B cell (primary cell): ENCODE measurements around the gene HCFC2. TPM values are rescaled to one million over a fixed set of nuclear protein-coding genes. Genes with fewer than 3 reads are reported as not detected.

Source experiments
- ATAC-seq: fragments of 200-7000 bp; cut with Tn5 transposase; one replicate; pipeline ENCODE4 v1.10.0; 2021; ENCODE audit warnings: low read depth, mild to moderate bottlenecking, moderate number of reproducible peaks, moderate library complexity
- CTCF ChIA-PET: fragments of 350-600 bp; sonication (Branson Sonifier 250); formaldehyde crosslinking; loops from one replicate; lab custom pipeline; 2021; ENCODE audit warnings: antibody characterized with exemption, inconsistent platforms; lab: Charles Lee
- POLR2A ChIA-PET: fragments of 350-600 bp; sonication (Branson Sonifier 250); formaldehyde crosslinking; loops from one replicate; lab custom pipeline; 2021; ENCODE audit warnings: antibody characterized with exemption; lab: Charles Lee
- DNase-seq: peaks from one replicate; pipeline ENCODE4 v3.0.0; 2013
- H2AFZ ChIP-seq: 2 replicates; pipeline ENCODE4 v1.6.1; 2012; ENCODE audit warnings: mild to moderate bottlenecking, low read depth, low read length; ENCODE audit not compliant: insufficient read depth, poor library complexity, severe bottlenecking
- H3K27ac ChIP-seq, 2 donors: 1 replicate in 1 of 2; 2 replicates in 1 of 2; pipeline ENCODE4 v1.5.1; 2012 to 2013; ENCODE audit warnings: low read length in 2 of 2, mild to moderate bottlenecking in 2 of 2, moderate library complexity in 1 of 2
- H3K27me3 ChIP-seq, 4 experiments: fragments of 200-600 bp in 1 of 4; sonication (generic) in 1 of 4; replicated peaks in 1 of 4; 1 replicate in 2 of 4; 2 replicates in 2 of 4; pipeline versions ENCODE4 v1.6.1 to v1.7.0; 2013 to 2016; ENCODE audit warnings: low read length in 3 of 4, mild to moderate bottlenecking in 2 of 4, mixed read lengths in 1 of 4, moderate library complexity in 1 of 4; ENCODE audit not compliant: insufficient read depth in 4 of 4, control insufficient read depth in 3 of 4; ENCODE audit errors: control extremely low read depth in 1 of 4
- H3K36me3 ChIP-seq, 2 experiments: replicated peaks in 1 of 2; 1 replicate in 1 of 2; 2 replicates in 1 of 2; pipeline versions ENCODE4 v1.6.1 to v1.7.1; 2013; ENCODE audit warnings: low read length in 1 of 2; ENCODE audit not compliant: insufficient read depth in 2 of 2, control insufficient read depth in 1 of 2; ENCODE audit errors: control extremely low read depth in 1 of 2, extremely low read depth in 1 of 2
- H3K4me1 ChIP-seq, 2 donors: fragments of 200-600 bp in 1 of 2; sonication (generic) in 1 of 2; 1 replicate in 1 of 2; 2 replicates in 1 of 2; pipeline versions ENCODE4 v1.5.1 to v1.6.1; 2013 to 2017; ENCODE audit warnings: low read length in 2 of 2; ENCODE audit not compliant: control insufficient read depth in 2 of 2, insufficient read depth in 2 of 2
- H3K4me2 ChIP-seq: replicated peaks from 2 replicates; pipeline ENCODE3; 2012; ENCODE audit warnings: mild to moderate bottlenecking, low read depth, low read length; ENCODE audit not compliant: poor library complexity, severe bottlenecking
- H3K4me3 ChIP-seq, 5 experiments: fragments of 200-600 bp in 1 of 5; sonication (generic) in 1 of 5; 1 replicate in 3 of 5; 2 replicates in 2 of 5; pipeline versions ENCODE4 v1.5.1 to v1.7.0; 2011 to 2016; ENCODE audit warnings: low read length in 4 of 5, mild to moderate bottlenecking in 4 of 5, low read depth in 2 of 5, control low read depth in 1 of 5, moderate library complexity in 1 of 5; ENCODE audit not compliant: insufficient read depth in 1 of 5; ENCODE audit errors: control extremely low read depth in 1 of 5, extremely low read depth in 1 of 5
- H3K79me2 ChIP-seq: fragments of 200-600 bp; sonication (generic); one replicate; pipeline ENCODE4 v1.6.0; 2016; ENCODE audit warnings: low read length; ENCODE audit not compliant: control insufficient read depth, insufficient read depth
- H3K9ac ChIP-seq: fragments of 200-600 bp; sonication (generic); 2 replicates; pipeline ENCODE4 v1.6.1; 2017; ENCODE audit warnings: mild to moderate bottlenecking, low read length, moderate library complexity
- H3K9me3 ChIP-seq, 3 donors: one replicate each; pipeline versions ENCODE4 v1.6.1 to v1.7.1; 2013; ENCODE audit warnings: low read length in 2 of 3; ENCODE audit not compliant: control insufficient read depth in 2 of 3, insufficient read depth in 1 of 3; ENCODE audit errors: control extremely low read depth in 1 of 3
- H4K20me1 ChIP-seq: 2 replicates; pipeline ENCODE4 v1.6.0; 2012; ENCODE audit warnings: mild to moderate bottlenecking, low read length; ENCODE audit not compliant: insufficient read depth, control insufficient read depth, poor library complexity, severe bottlenecking
- H3K27ac Mint-ChIP-seq: one replicate; pipeline ENCODE4 v1.8.0; 2021; ENCODE audit warnings: mixed read lengths
- H3K27me3 Mint-ChIP-seq: one replicate; pipeline ENCODE4 v1.8.0; 2021; ENCODE audit warnings: mixed read lengths
- H3K4me1 Mint-ChIP-seq: one replicate; pipeline ENCODE4 v1.8.0; 2021; ENCODE audit warnings: mixed read lengths
- H3K4me3 Mint-ChIP-seq: one replicate; pipeline ENCODE4 v1.8.0; 2021; ENCODE audit warnings: mixed read lengths
- H3K9me3 Mint-ChIP-seq: one replicate; pipeline ENCODE4 v1.8.0; 2022; ENCODE audit warnings: mixed read lengths; ENCODE audit not compliant: insufficient read depth
- CTCF ChIP-seq: fragments of 200-600 bp; IDR thresholded peaks from one replicate; pipeline ENCODE4 v1.8.0; 2022; ENCODE audit warnings: antibody characterized with exemption, mild to moderate bottlenecking
- EZH2 ChIP-seq: IDR thresholded peaks from 2 replicates; pipeline ENCODE4 v1.6.1; 2012; ENCODE audit warnings: borderline replicate concordance, low read depth, mild to moderate bottlenecking, moderate library complexity, low read length; ENCODE audit not compliant: insufficient read depth, poor library complexity, severe bottlenecking
- WGBS: methylation state at CpG from one replicate; pipeline ENCODE4 v1.1.5; 2013; ENCODE audit warnings: missing lambda C conversion rate; ENCODE audit not compliant: insufficient coverage; 5-methylcytosine and 5-hydroxymethylcytosine counted together
- intact Hi-C: fragments of 100-400 bp; cut with micrococcal nuclease; formaldehyde crosslinking; loops from one replicate; pipeline ENCODE4 v1.10.0; 2022
- polyA plus RNA-seq: library from polyadenylated mRNA; depleted of rRNA; stranded (reverse); fragments of >200 nt; gene quantifications from 2 replicates; pipeline ENCODE4 v1.2.3, GENCODE V29; 2012
- total RNA-seq, 2 donors: library from RNA; stranded (reverse); fragments of 120-200 nt in 1 of 2; gene quantifications; 1 replicate in 1 of 2; 2 replicates in 1 of 2; pipeline versions ENCODE4 v1.2.3 to v1.2.4, GENCODE V29; 2013 to 2022

Gene HCFC2
- total and polyA plus RNA-seq, 2 donors (not counting 1 experiment from before 2014, with no cell fraction given) = 8.2 to 10.5 TPM

GRCh38 chr12:104024348-104024747 lies 40.0 kb upstream of the HCFC2 start:
- POLR2A ChIA-PET = no interaction called here
- no CpG with 5 or more reads among the region's 6 CpGs for WGBS
- ATAC-seq = no peak
- no peaks in the 10 kb centered on the region for H4K20me1 ChIP-seq
- intact Hi-C loops = no loop called here
- peaks cover 0 to 13% (median 4%) of the 10 kb centered on the region in 3 donors for H3K9me3 ChIP-seq
- no peak overlapping the region for H3K4me3 ChIP-seq
- H3K27me3 Mint-ChIP-seq = peaks cover 29% of the 10 kb centered on the region
- H3K4me2 ChIP-seq = no peak overlapping the region
- no peaks in the 10 kb centered on the region for H3K4me1 Mint-ChIP-seq
- CTCF ChIA-PET = no interaction called here
- TF ChIP-seq CTCF = no peak
- no peak for TF ChIP-seq EZH2
- H3K36me3 ChIP-seq = no peaks in the 10 kb centered on the region
- H2AFZ ChIP-seq = no peak overlapping the region
- no peak overlapping the region for H3K27ac ChIP-seq
- H3K4me1 ChIP-seq = no peaks in the 10 kb centered on the region
- H3K9me3 Mint-ChIP-seq = peaks cover 2% of the 10 kb centered on the region
- no peaks in the 10 kb centered on the region for H3K79me2 ChIP-seq
- H3K27ac Mint-ChIP-seq = no peak overlapping the region
- no peak overlapping the region for H3K9ac ChIP-seq
- no peak for DNase-seq
- H3K27me3 ChIP-seq = peaks cover 0 to 6% (median 0%) of the 10 kb centered on the region in 4 experiments
- no peak overlapping the region for H3K4me3 Mint-ChIP-seq

GRCh38 chr12:104025771-104026170 lies 38.6 kb upstream of the HCFC2 start:
- Histone ChIP-seq H3K9ac (no peak overlapping the region), H3K9me3 (peaks cover 0 to 13% (median 4%) of the 10 kb centered on the region in 3 donors), H2AFZ (no peak overlapping the region), H4K20me1 (no peaks in the 10 kb centered on the region), H3K36me3 (no peaks in the 10 kb centered on the region), H3K79me2 (no peaks in the 10 kb centered on the region), H3K27ac (no peak overlapping the region), H3K4me2 (no peak overlapping the region), H3K27me3 (peaks cover 0 to 6% (median 0%) of the 10 kb centered on the region in 4 experiments), H3K4me3 (no peak overlapping the region), H3K4me1 (no peaks in the 10 kb centered on the region)
- intact Hi-C loops = no loop called here
- no peaks in the 10 kb centered on the region for H3K4me1 Mint-ChIP-seq
- ATAC-seq (no peak), DNase-seq (no peak)
- H3K4me3 Mint-ChIP-seq = no peak overlapping the region
- TF ChIP-seq CTCF (no peak), EZH2 (no peak)
- H3K27me3 Mint-ChIP-seq = peaks cover 17% of the 10 kb centered on the region
- WGBS = 94% methylated on average over 2 of the region's 2 CpGs
- no peak overlapping the region for H3K27ac Mint-ChIP-seq
- H3K9me3 Mint-ChIP-seq = peaks cover 2% of the 10 kb centered on the region
- ChIA-PET POLR2A (interaction anchor here (0.6 kb wide), 1 partner anchor 94 kb away, joined by 4 read pairs; no protein-coding TSS in a partner anchor), CTCF (no interaction called here)
